ENCODE data around the gene CIB4.

DNA sequence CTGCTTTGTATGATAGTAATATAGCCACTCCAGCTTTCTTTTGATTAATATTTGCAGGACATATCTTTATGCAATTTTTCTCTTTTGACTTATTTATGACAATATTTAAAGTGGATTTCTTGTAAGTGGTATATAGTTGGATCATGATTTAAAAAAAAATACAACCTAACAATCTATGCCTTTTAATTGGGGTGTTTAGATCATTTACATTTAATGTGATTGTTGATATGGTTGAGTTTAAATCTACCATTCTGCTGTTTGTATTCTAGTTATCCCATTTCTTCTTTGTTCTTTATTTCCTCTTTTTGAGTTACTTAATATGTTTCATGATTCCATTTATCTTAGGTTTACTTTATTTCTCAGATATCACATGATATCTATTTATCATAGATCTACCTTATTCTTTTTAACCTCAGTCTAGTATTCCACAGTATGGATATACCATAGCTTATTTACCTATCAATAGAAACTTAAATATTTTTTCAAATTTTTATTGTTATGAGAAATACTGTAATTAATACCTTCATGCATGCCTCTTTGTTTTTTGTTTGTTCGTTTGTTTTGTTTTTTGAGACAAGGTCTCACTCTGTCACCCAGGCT, 19.3 kb upstream of the CIB4 start:
- TF ChIP-seq, protein P1, sequence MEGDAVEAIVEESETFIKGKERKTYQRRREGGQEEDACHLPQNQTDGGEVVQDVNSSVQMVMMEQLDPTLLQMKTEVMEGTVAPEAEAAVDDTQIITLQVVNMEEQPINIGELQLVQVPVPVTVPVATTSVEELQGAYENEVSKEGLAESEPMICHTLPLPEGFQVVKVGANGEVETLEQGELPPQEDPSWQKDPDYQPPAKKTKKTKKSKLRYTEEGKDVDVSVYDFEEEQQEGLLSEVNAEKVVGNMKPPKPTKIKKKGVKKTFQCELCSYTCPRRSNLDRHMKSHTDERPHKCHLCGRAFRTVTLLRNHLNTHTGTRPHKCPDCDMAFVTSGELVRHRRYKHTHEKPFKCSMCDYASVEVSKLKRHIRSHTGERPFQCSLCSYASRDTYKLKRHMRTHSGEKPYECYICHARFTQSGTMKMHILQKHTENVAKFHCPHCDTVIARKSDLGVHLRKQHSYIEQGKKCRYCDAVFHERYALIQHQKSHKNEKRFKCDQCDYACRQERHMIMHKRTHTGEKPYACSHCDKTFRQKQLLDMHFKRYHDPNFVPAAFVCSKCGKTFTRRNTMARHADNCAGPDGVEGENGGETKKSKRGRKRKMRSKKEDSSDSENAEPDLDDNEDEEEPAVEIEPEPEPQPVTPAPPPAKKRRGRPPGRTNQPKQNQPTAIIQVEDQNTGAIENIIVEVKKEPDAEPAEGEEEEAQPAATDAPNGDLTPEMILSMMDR (IDR thresholded peaks at IDR 0.05), result no peak
- TF ChIP-seq FOXK1 (CRISPR knock-in tag; IDR thresholded peaks at IDR 0.05) (no peak), SMAD3 (CRISPR knock-in tag; IDR thresholded peaks at IDR 0.05; ENCODE audit: borderline replicate concordance) (no peak), TEAD1 (CRISPR knock-in tag; IDR thresholded peaks at IDR 0.05) (no peak), ARID4B (CRISPR knock-in tag; IDR thresholded peaks at IDR 0.05; ENCODE audit: borderline replicate concordance) (no peak), RELA (CRISPR knock-in tag; IDR thresholded peaks at IDR 0.05; ENCODE audit: borderline replicate concordance) (no peak), MYBL2 (CRISPR knock-in tag; IDR thresholded peaks at IDR 0.05) (no peak), TEAD4 (CRISPR knock-in tag; IDR thresholded peaks at IDR 0.05) (no peak), ELF4 (CRISPR knock-in tag; IDR thresholded peaks at IDR 0.05; ENCODE audit: low read depth) (no peak), ZNF138 (CRISPR knock-in tag; conservative IDR thresholded peaks at IDR 0.05) (no peak), PRDM15 (CRISPR knock-in tag; IDR thresholded peaks at IDR 0.05) (no peak)
- TF ChIP-seq, protein P2, sequence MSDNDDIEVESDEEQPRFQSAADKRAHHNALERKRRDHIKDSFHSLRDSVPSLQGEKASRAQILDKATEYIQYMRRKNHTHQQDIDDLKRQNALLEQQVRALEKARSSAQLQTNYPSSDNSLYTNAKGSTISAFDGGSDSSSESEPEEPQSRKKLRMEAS (CRISPR knock-in tag; IDR thresholded peaks at IDR 0.05), result no peak

Measured in WTC11 (cell line).